GM21576 (cell line): Measurements from ENCODE around the gene RPGRIP1L.

ENCODE experiments used
- ATAC-seq: cut with Tn5 transposase; IDR thresholded peaks from one replicate; pipeline ENCODE4 v1.9.1; 2021; ENCODE audit warnings: mild to moderate bottlenecking, moderate library complexity; ENCODE audit not compliant: unreplicated experiment

RPGRIP1L gene

DNA sequence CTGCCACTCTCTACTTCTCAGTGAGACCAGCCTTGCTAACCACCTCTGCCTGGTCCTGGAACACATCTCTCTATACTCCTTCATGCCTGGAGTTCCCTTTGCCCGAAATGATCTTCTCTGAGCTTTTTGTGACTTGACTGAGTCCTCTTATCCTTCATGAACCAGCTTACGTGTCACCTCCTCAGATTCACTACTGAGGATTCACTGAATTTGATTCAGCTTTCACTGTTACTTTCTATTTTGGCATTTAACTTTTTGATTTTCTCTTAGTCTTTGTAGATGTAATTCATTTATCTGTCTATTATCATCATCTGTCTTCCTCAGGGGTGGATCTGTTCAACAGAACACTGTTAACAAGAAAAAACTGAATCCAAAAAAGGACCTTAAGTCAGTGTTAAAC is 95.6 kb downstream of the RPGRIP1L start:
- no peak for ATAC-seq

DNA sequence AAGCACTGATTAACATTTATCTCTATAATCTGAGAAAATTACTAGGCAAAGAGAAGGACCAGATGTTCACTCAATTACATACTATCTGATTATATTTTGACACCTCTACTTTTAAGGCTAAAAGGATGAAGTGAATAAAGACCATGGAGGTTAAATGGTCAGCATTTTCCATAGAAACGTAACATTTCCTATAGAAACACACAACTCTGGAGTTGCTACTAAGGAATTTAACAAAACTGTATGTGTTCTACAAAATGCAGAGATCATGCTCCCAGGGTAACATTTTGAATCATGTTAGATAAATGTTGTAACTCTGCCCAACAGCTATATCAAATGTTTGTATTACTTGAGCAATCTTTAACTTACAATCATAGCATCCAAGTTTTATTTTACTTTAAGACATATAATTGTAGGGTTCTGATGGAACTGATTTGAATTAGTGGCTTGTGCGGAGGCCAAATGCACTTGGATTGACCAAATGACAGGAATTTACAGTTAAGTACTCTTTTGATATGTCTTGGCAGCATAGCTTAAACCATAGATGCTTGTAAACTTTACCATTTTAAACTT is 97.7 kb downstream of the RPGRIP1L start:
- ATAC-seq = no peak

DNA sequence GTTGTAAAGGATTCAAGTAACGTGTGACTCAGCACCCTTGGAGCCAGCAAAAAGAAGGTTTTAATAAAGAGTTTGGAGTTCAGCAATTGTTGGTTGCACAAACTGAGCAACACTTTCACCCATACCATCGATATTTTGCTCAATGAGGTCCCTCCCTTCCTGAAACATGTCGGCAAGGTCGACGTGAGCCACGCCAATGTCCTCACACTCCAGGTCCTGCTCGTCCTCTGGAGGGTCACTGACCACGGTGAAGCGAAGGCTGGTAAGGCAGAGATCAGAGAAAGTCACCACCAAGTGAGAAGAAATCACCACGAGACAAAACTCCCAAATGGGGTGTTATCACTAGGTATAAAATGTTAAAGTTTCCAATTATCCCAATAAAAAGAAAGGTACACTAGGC is 98.3 kb downstream of the RPGRIP1L start:
- ATAC-seq = no peak

DNA sequence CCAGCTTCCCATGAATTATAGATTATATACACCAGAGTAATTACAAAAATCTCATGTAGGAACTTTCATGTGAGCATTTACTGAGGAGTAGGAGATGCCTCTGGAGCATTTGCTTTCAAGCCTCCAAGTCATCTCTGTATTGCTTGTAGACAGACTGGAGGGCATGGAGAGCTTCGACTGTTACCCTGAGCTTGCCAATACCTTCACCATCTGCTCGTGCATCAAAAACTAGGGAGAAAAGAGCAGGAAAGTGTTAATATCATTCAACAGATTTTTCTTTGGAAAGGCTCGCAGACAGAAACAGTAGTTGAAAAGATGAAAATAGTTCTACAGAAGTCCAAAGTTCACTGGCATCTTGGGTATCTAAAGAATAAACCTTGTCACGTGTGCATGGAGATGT is 101.7 kb downstream of the RPGRIP1L start:
- ATAC-seq = no peak

DNA sequence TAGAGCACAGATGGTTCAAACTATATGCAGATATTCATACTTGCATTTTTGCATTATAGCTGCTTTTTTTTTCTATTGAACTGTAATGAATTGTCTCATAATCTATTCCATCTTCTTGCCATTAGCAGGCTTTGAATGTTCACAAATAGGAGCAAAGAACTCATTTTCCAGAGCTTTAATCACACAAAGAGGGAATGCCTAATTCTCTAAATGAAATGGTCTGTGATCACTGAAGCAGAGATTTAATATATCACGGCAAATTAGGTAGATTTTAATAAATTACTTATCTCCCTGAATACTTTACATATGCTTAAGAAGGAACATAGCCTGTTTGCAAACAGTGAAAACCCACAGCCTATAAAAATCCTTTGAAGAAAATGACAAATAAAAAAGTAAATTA is 103.0 kb downstream of the RPGRIP1L start:
- ATAC-seq = no peak

DNA sequence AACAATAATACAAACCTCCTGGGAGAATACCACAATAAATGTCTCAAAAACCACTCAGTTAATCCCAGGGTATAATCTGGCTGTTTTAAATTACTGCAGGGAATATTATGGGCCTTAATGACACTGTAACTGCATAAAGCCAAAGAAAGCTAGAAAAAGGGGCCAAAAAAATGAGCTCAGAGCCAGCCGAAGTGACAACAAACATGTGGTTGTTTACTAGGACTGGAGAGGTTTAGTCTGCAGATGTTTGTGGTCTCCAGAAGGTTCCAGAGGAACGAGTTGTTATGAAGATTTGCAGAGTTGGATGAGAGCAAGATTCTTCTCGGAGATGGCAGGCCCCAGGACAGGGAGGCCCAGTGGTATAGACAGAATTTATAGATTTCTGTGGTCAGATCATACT is 103.5 kb downstream of the RPGRIP1L start:
- ATAC-seq = no peak

DNA sequence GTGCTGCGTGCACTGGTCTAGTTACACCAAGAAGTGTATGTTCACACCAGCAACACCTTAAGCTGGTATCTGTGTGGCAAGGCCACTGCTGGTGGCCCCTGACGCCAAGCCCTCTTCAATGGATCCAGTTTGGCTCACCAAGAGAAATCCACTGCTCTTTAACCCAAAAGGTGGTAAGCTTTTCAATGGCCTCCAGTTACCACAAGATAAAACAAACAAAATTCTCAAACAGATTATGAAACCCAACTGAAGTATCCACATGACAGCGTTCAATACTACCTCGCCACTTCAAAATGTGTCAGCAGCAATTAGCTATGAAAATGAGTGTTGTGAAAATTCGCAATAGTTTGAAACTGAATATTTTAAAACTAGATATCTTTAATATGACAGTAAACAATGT is 104.1 kb downstream of the RPGRIP1L start:
- ATAC-seq = no peak

DNA sequence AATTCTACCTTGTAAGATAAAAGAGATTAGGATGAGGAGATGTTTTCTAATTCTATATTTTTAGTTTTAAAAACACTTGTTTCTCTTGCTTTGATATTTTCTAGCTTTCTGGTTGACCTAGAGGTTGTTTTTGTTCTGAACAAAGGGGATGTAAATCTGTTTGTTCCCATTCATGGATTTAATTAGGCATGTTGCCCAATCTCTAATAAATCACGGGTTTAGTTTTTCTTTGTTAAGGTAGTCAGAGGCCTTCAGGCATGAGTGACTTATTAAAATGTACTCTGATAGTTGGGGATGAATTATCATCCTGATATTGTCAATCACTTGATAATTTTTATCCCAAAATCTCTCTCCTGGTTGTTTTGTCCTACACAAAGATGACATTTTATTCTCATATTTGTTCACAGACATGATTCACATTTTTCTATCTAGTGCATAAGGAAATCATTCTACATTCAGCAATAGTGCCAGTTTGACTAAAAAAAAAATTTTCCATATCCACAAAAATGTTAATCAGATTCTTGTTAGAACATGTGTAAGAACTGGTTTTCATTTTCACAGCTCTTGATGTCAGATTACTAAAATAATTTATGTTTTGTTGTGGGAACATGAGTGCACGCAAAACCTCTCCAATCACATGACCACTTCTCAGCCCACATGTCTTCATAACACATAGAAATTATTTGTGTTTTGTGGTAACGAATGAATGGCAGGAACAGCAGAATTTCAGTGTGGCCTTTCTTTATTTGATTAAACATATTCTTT is 105.0 kb downstream of the RPGRIP1L start:
- no peak for ATAC-seq

DNA sequence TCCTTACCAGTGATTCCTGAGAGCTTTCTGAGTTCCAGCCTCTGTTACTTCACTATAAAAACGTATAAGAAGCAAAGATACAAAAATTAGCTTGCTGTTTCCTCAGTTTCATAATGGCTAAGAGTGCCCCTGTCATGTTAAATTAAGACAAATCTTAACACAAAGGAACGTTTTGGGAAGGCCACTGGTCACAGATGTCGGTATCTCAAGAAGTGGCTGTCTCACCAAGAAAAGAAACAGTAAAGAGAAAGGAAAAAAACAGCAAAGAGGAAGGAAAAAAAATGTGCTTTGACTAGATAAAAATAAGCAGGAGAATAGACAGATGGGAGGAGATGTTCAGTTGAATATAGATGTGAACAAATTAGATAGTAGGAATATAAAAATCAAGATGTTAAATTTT is 105.9 kb downstream of the RPGRIP1L start:
- no peak for ATAC-seq

DNA sequence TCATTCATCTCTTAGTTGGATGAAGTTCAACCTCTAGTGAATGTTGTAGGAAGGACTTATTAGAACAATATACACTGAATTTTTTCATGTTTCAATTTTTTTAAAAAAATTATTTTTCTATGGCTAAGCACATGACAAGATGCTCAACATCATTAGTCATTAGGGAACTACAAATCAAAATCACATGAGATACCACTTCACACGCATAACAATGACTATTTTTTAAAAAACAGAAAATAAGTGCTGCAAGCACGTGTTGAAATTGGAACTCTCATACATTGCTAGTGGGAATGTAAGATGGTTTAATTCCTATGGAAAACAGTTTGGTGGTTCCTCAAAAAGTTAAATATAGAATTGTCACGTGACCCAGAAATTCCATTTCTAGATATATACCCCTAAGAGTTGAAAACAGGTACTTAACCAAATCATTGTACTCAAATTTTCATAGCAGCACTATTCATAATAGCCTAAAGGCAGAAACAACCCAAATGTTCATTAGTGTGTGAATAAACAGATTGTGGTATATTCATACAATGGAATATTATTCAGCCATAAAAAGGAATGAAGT is 115.5 kb downstream of the RPGRIP1L start:
- no peak for ATAC-seq

DNA sequence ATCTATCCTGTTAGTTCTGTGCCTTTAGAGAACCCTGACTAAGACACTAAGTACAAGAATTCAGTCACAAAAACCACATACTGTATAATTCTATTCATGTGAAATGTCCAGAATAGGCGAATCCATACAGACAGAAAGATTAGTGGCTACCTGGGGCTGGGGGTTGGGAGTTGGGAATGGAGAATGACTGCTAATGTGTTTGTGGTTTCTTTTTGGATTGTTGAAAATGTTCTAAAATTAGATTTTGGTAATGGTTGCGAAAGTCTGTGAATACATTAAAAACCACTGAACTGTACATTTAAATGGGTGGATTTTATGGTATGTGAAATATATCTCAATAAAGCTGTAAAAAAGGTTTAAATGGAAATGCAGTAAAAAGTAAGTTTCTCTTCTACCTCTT is 120.3 kb downstream of the RPGRIP1L start:
- no peak for ATAC-seq

DNA sequence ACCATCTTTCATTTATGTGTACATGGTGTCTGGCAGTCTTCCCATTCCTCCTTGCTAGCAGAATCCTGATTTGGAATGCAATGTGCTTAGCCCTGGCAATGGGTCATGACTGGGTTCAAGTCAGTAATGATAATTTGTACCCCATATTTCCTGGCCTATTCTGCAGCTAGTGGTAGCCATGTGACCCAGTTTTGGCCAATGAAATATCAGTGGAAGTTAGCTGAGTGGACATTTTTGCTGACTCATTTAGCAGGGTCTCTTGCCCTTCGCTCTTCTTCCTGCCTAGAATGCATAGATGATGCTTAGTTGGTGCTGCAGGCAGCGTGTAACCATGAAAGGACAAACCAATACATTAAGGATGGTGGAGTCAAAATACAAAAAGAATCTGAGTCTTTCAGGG is 121.9 kb downstream of the RPGRIP1L start:
- ATAC-seq = no peak

DNA sequence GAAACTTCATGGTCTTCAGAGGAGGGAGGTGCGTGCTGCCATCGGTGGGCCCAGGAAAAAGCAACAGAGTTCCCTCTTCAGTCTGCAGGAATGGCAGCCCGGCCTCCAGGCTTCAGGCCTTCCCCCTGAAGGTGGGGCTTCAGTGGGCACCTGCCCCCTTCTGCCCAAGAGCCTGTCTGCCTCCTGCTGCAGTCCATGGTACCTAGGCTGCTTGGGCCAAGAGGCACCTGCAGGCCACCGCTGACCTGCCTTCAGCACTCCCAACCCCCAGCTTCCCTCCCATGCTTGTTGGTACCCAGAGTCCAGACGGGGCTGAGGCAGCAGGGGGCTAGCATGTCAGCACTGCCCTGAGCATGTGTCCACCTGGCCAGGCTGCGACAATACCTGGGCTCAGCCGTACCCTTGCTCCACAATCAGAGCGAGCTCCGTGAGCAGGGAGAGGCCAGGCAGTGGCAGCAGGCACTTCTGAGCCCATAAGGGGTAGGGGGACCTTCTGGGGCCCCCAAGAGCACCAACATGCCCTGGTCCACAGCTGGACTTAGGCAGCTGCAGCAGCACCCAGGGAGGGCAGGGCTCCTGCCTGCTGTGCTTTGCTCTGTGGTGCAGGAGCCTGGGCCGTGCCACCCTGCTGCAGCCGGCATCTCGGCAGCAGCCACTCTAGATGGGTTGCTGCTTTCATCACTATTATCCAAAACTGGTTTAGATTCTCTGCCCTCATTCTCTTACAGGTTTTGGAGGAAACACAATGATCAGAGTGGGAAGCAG is 123.4 kb downstream of the RPGRIP1L start:
- no peak for ATAC-seq

DNA sequence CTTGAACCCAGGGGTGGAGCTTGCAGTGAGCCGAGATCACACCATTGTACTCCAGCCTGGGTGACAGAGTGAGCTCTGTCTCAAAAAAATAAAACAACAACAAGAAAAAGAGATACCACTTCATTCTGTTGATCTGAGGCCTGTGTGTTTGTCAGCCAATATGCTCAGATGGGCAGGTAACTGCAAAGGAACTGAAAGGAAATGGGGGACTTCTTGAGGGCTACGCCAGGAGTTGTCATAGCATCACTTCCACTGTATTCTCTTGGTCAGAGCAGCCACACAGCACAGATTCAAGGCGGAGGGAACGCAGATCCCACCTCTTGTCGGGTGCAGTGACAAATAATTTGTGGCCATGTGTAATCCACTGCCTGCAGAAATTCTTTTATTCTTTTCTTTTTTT is 126.8 kb downstream of the RPGRIP1L start:
- no peak for ATAC-seq

DNA sequence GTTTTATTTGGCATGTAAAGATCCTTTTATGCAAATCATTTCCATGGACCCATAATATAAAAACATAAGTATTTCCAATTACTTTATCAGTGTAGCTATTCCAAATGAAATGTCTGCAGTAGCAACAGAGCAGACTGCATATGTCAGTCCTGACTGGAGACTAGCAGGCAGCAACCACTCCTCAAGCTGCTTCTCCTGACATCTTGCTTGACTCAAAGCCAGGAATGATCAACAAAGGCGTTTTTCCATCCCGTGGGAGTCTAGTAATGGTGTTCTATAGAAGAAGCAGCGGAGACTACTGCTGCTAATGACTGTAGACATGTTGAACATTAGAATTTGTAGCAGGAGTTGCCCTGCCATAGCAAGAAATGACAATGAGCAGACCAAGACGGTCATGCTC is 127.4 kb downstream of the RPGRIP1L start:
- no peak for ATAC-seq

DNA sequence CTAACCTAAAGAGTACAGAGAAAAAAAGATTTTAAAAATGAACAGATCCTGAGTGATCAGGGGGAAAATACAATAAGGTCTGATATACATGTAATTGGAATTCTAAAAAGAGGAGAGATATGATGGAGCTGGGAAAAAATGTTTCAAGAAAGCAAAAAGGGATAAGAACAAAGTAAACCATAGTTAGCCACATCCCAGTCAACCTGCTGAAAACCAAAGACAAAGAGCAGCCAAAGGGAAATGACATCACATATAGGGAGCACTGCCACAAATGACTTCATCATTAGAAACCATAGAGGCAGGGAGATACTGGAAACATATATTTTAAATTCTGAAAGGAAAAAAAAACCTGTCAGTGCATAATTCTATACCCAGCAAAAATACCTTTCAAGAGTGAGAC is 131.9 kb downstream of the RPGRIP1L start:
- ATAC-seq = no peak

DNA sequence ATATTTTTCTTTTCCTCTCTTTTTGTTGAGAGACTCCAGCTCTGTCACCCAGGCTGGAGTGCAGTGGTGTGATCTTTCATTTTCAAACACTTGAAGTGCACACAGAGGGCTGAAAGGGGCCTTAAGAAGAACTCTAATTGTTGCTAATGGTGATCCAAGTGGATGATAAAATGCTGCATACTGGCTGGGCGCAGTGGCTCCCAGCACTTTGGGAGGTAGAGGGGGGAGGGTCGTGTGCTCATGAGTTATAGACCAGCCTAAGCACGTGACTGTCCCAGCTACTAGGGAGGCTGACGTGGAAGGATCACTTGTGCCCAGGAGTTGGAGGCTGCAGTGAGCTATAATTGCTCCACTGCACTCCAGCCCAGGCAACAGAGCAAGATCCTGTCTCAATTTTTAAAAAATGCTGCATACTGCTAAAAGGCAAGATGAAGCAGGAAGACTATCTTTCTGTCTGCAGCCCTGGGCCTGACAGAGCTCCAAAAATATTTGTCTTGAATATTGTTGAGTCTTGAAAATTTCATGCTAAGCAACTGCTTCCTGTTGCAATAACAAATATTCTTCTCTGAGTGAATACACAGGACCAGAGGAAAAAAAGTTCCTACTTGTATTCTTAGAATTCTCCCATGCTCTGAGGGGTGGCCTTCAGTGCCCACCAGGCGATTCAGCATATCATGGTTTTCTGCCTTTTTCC is 137.0 kb downstream of the RPGRIP1L start:
- no peak for ATAC-seq

DNA sequence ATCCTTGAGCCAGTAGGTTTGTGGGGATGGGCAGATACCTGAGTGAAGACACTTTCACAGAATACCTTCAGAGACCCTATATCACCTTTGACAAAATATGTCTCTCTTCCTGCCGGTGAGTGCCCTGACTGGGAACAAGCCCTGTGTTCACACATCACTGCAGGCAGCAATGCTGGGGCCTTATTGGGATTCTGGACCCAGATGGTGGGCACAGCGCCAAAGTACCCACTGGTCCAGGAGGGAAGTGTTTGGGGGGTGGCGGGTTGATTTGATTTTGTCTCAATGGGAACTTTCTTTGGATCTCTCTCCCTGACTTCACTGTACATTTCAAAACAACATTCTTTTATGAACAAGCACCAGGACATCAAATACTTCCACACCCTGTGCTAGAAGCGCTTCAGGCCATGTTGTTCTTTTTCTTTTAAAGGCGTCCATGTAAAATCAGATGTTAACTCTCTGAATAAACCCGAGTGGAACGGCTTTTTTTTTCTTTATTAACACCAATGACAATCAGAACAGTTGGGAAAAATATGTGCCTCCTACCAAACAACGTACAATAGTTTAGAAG is 138.3 kb downstream of the RPGRIP1L start:
- ATAC-seq = no peak

DNA sequence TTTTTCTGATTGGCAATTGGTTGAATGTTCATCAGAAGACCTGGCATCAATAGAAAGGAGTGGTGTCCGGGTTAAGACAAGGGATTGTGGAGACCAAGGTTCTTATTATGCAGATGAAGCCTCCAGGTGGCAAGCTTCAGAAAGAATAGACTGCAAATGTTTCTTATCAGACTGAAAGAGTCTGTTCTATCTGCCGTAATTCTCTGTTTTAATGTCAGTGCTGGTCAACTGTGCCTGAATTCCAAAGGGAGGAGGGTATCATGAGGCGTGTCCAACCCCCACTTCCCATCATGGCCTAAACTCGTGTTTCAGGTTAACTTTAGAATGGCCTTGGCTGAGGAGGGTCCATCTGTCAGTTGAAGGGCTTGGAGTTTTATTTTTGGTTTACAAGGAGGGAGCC is 140.2 kb downstream of the RPGRIP1L start:
- ATAC-seq = no peak

DNA sequence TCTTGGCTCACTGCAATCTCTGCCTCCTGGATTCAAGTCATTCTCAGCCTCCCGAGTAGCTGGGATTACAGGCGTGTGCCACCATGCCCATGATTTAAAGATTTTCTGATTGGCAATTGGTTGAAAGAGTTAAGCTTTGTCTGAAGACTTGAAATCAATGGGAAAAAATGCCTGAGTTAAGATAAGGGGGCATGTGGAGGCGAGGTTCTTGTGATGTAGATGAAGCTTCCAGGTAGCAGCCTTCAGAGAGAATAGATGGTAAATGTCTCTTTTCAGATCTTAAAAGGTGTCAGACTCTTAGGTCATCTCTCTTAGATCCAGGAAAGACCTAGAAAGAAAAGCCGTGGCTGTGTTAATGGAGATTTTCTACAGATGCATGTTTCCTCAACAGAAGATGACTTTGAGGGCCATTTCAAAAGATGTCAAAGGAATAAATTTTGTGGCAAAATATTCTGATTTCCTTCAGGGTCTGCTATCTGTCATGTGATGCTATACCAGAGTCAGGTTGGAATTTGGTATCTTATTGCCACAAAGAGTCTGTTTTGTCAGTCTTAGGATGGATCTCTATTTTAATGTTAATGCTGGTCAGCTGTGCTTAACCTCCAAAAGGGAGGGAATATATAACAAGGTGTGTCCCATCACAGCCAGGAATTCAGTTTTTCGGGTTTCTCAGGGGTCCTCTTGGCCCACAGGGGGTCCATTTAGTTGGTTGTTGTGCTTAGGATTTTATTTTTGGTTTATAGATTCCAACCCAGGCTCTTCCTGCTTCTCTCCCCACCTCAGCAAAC is 142.4 kb downstream of the RPGRIP1L start:
- ATAC-seq = no peak
